Endothelial cell of umbilical vein (primary cell): ENCODE data around the gene HEBP1. TPM values are rescaled to one million over a fixed set of nuclear protein-coding genes. Genes with fewer than 3 reads are reported as not detected.
A peak's percentile ranks its signal among the peaks of the same experiment; 100 is the strongest.

ENCODE experiments used
- BruUV-seq: library from RNA; stranded (reverse); fragments of 400-500 nt; replicated peaks from 2 replicates; lab custom pipeline; 2021; lab: Mats Ljungman, UMichigan
- CTCF ChIA-PET: fragments of 300-600, 350-600 bp; sonication (Branson Sonifier 250); formaldehyde crosslinking; loops from one replicate; lab custom pipeline; 2021; ENCODE audit warnings: antibody characterized with exemption, inconsistent platforms; lab: Charles Lee
- POLR2A ChIA-PET: fragments of 300-600, 350-600 bp; sonication (Branson Sonifier 250); formaldehyde crosslinking; loops from one replicate; lab custom pipeline; 2021; ENCODE audit warnings: antibody characterized with exemption, inconsistent platforms; lab: Charles Lee
- DNase-seq: peaks from one replicate; pipeline ENCODE4 v3.0.0-alpha.2; 2011; ENCODE audit warnings: low read depth, low spot score
- FAIRE-seq: peaks from 2 replicates; lab custom pipeline; 2011; peaks lifted over from hg19 to GRCh38; lab: Jason Lieb, UNC
- H2AFZ ChIP-seq: 2 replicates; pipeline ENCODE4 v1.6.0; 2012; ENCODE audit warnings: low read depth, low read length, control low read depth, inconsistent platforms
- H3K27ac ChIP-seq: 2 replicates; pipeline ENCODE4 v1.5.1; 2011; ENCODE audit warnings: low read depth, mild to moderate bottlenecking, control low read depth, low read length, moderate library complexity; ENCODE audit not compliant: insufficient read depth
- H3K27me3 ChIP-seq, 2 experiments: 2 replicates each; pipeline versions ENCODE4 v1.6.0 to v1.6.1; 2011; ENCODE audit warnings: low read length in 2 of 2, mixed read lengths in 1 of 2; ENCODE audit not compliant: control insufficient read depth in 2 of 2, insufficient read depth in 2 of 2
- H3K36me3 ChIP-seq, 2 experiments: 2 replicates in 1 of 2; 3 replicates in 1 of 2; pipeline ENCODE4 v1.5.1; 2011; ENCODE audit warnings: low read length in 2 of 2, mild to moderate bottlenecking in 1 of 2, moderate library complexity in 1 of 2; ENCODE audit not compliant: control insufficient read depth in 2 of 2, insufficient read depth in 2 of 2; ENCODE audit errors: extremely low read depth in 1 of 2
- H3K4me1 ChIP-seq: 3 replicates; pipeline ENCODE4 v1.5.1; 2011; ENCODE audit warnings: mild to moderate bottlenecking, low read length; ENCODE audit not compliant: control insufficient read depth, insufficient read depth; ENCODE audit errors: extremely low read depth
- H3K4me2 ChIP-seq: 2 replicates; pipeline ENCODE4 v1.6.1; 2011; ENCODE audit warnings: low read length, control low read depth, mixed read lengths; ENCODE audit not compliant: insufficient read depth
- H3K4me3 ChIP-seq, 3 experiments: fragments of 200-600 bp in 1 of 3; sonication (generic), shearing (Covaris generic) in 1 of 3; replicated peaks in 1 of 3; 2 replicates each; pipeline ENCODE4 v1.5.1; 2011 to 2016; ENCODE audit warnings: control low read depth in 3 of 3, low read length in 3 of 3, mild to moderate bottlenecking in 2 of 3, inconsistent platforms in 1 of 3, low read depth in 1 of 3, moderate library complexity in 1 of 3; ENCODE audit not compliant: insufficient read depth in 1 of 3
- H3K79me2 ChIP-seq: 2 replicates; pipeline ENCODE4 v1.6.0; 2012; ENCODE audit warnings: low read length, inconsistent platforms; ENCODE audit not compliant: control insufficient read depth, insufficient read depth
- H3K9ac ChIP-seq: replicated peaks from 2 replicates; pipeline ENCODE3; 2011; ENCODE audit warnings: low read length, control low read depth; ENCODE audit not compliant: insufficient read depth; ENCODE audit errors: extremely low read depth
- H3K9me1 ChIP-seq: replicated peaks from 3 replicates; pipeline ENCODE4 v1.6.0; 2011; ENCODE audit warnings: mild to moderate bottlenecking, low read length; ENCODE audit not compliant: control insufficient read depth, insufficient read depth; ENCODE audit errors: extremely low read depth
- H3K9me3 ChIP-seq: replicated peaks from 2 replicates; pipeline ENCODE4 v1.5.1; 2012; ENCODE audit warnings: low read length, inconsistent platforms; ENCODE audit not compliant: control insufficient read depth, insufficient read depth
- H4K20me1 ChIP-seq: replicated peaks from 2 replicates; pipeline ENCODE3; 2011; ENCODE audit warnings: mild to moderate bottlenecking, low read length; ENCODE audit not compliant: control insufficient read depth, insufficient read depth; ENCODE audit errors: extremely low read depth
- FOS ChIP-seq: IDR thresholded peaks from 2 replicates; pipeline ENCODE4 v1.6.1; 2011; ENCODE audit warnings: mild to moderate bottlenecking, low read length, moderate library complexity, borderline replicate concordance; ENCODE audit not compliant: insufficient read depth
- JUN ChIP-seq: IDR thresholded peaks from 2 replicates; pipeline ENCODE4 v1.6.1; 2011; ENCODE audit warnings: borderline replicate concordance, low read depth; ENCODE audit not compliant: insufficient read length, insufficient read depth
- POLR2A ChIP-seq: IDR thresholded peaks from 2 replicates; pipeline ENCODE4 v1.6.1; 2012; ENCODE audit warnings: low read depth, mild to moderate bottlenecking, control low read depth, low read length
- POLR2AphosphoS5 ChIP-seq: IDR thresholded peaks from 2 replicates; pipeline ENCODE4 v1.6.1; 2012; ENCODE audit warnings: low read depth, mild to moderate bottlenecking, control low read depth, low read length, moderate library complexity; ENCODE audit not compliant: insufficient read depth
- dilution Hi-C: fragments of 300-500 bp; cut with MboI; formaldehyde crosslinking; loops from one replicate; pipeline ENCODE4 v1.15.0; 2019; ENCODE audit warnings: low sequenced_read_pairs; ENCODE audit not compliant: extremely low pct_ligation_motif_present
- intact Hi-C: fragments of 100-400 bp; cut with micrococcal nuclease; formaldehyde crosslinking; loops from one replicate; pipeline ENCODE4 v1.10.0; 2022
- polyA plus RNA-seq, 4 experiments: library from polyadenylated mRNA; depleted of rRNA in 3 of 4; stranded (reverse) in 3 of 4; unstranded in 1 of 4; fragments of >200 nt; gene quantifications; 2 replicates each; pipeline versions ENCODE4 v1.2.1 to v1.2.3, GENCODE V29; 2011 to 2012; ENCODE audit warnings: missing spikeins in 1 of 4
- total RNA-seq: library from RNA; stranded (reverse); gene quantifications from 2 replicates; pipeline ENCODE4 v1.2.3, GENCODE V29; 2021

Gene HEBP1
- total and polyA plus RNA-seq, 2 donors (not counting 3 experiments of a cell fraction or from before 2014, with no cell fraction given): 23.1 to 59.5 TPM

GRCh38 chr12:12954356-12954755, 45.7 kb downstream of the HEBP1 start:
- no peaks in the 10 kb centered on the region for H3K27me3 ChIP-seq
- no peak overlapping the region for H3K4me3 ChIP-seq
- H2AFZ ChIP-seq: no peak overlapping the region
- H3K36me3 ChIP-seq: peaks cover 0 to 3% of the 10 kb centered on the region in 2 experiments
- no peaks in the 10 kb centered on the region for H3K9me3 ChIP-seq
- TF ChIP-seq POLR2AphosphoS5: no peak
- TF ChIP-seq FOS: peak; percentile 10
- TF ChIP-seq JUN: no peak
- ChIA-PET CTCF (interaction anchor here (0.7 to 1.4 kb wide), 4 partner anchors 18 to 161 kb away, joined by 3 to 4 read pairs (median 3); no protein-coding TSS in a partner anchor), POLR2A (no interaction called here)
- H3K9ac ChIP-seq: no peak overlapping the region
- intact Hi-C loops: no loop called here
- BruUV-seq: no TSS peak
- no peaks in the 10 kb centered on the region for H3K4me1 ChIP-seq
- H3K79me2 ChIP-seq: no peaks in the 10 kb centered on the region
- no peaks in the 10 kb centered on the region for H4K20me1 ChIP-seq
- no peak overlapping the region for H3K27ac ChIP-seq
- DNase-seq (peak; percentile 16), FAIRE-seq (peak; percentile 15)
- no peaks in the 10 kb centered on the region for H3K9me1 ChIP-seq
- no peak overlapping the region for H3K4me2 ChIP-seq
- dilution Hi-C loops: no loop called here

DNA sequence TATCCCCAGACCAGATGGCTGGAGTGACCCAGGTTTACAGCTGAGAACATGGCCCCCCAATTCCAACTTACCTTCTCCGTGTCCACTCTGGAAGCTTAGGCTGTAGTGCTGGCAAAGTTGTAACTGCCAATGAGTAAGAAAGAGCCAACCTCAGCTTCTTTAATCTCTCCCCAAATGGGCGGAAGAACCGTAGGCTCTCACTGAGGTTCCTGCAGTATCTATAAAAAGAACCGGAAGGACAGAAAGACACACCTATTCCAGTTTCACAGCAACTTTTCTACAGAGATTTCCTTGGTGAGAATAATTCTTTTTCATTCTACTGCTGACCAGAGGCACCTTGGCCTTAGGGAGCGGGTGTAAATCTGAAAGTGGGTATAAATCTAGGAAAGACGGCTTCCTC, 48.0 kb downstream of the HEBP1 start, which contains the start of gene GPRC5D:
Gene GPRC5D (minus strand): TSS at position 135 of the 400 bp plus-strand sequence. CDS start 1,786 bp downstream, outside the sequence.
- H3K4me2 ChIP-seq: no peak within 1 kb of the TSS
- intact Hi-C loops (no loop called here), dilution Hi-C loops (no loop called here)
- H2AFZ ChIP-seq: no peak within 1 kb of the TSS
- no peak for DNase-seq
- H3K27ac ChIP-seq: no peak within 1 kb of the TSS
- no peaks in the 10 kb centered on the region for H3K79me2 ChIP-seq
- no peaks in the 10 kb centered on the region for H3K9me1 ChIP-seq
- ChIA-PET POLR2A (no interaction called here), CTCF (interaction anchor here (0.6 to 1.8 kb wide), 2 partner anchors 20 to 36 kb away, joined by 3 to 4 read pairs; no protein-coding TSS in a partner anchor)
- TF ChIP-seq POLR2A: no peak
- H3K4me1 ChIP-seq: no peaks in the 10 kb centered on the region
- H3K9ac ChIP-seq: no peak within 1 kb of the TSS
- BruUV-seq: no TSS peak
- H3K4me3 ChIP-seq: no peak within 1 kb of the TSS
- H3K27me3 ChIP-seq: no peaks in the 10 kb centered on the region
- no peaks in the 10 kb centered on the region for H3K9me3 ChIP-seq
- no peak for FAIRE-seq
- H4K20me1 ChIP-seq: no peaks in the 10 kb centered on the region
- H3K36me3 ChIP-seq: peaks cover 0 to 3% of the 10 kb centered on the region in 2 experiments
